WI38 (cell line): Measurements from ENCODE around the gene RASSF4.

Experiments
- H3K4me3 ChIP-seq: 2 replicates; pipeline ENCODE4 v1.5.1; 2011; ENCODE audit warnings: low read depth, mild to moderate bottlenecking, control low read depth, low read length
- CTCF ChIP-seq: IDR thresholded peaks from 2 replicates; pipeline ENCODE4 v1.5.1; 2012; ENCODE audit warnings: low read depth, mild to moderate bottlenecking, control low read depth, low read length

The RASSF4 gene

GRCh38 chr10:44938956-44939355 lies 20.6 kb upstream of the RASSF4 start:
- no peak for TF ChIP-seq CTCF
- no peak overlapping the region for H3K4me3 ChIP-seq

- TF ChIP-seq CTCF: no peak
- H3K4me3 ChIP-seq: no peak overlapping the region
These were observed 19.8 kb upstream of the RASSF4 start for GRCh38 chr10:44939691-44940401.

GRCh38 chr10:44944354-44944753 lies 15.2 kb upstream of the RASSF4 start:
- no peak overlapping the region for H3K4me3 ChIP-seq
- no peak for TF ChIP-seq CTCF

- no peak overlapping the region for H3K4me3 ChIP-seq
- no peak for TF ChIP-seq CTCF
These were observed 13.4 kb upstream of the RASSF4 start for GRCh38 chr10:44946205-44946604.

- H3K4me3 ChIP-seq: no peak overlapping the region
- no peak for TF ChIP-seq CTCF
These were observed 12.0 kb upstream of the RASSF4 start for GRCh38 chr10:44947371-44948152.

GRCh38 chr10:44948642-44949041 lies 11.0 kb upstream of the RASSF4 start:
- no peak for TF ChIP-seq CTCF
- no peak overlapping the region for H3K4me3 ChIP-seq

GRCh38 chr10:44949127-44949802 lies 10.3 kb upstream of the RASSF4 start:
- no peak overlapping the region for H3K4me3 ChIP-seq
- no peak for TF ChIP-seq CTCF
